Tibial artery (tissue), 4 donors: ENCODE measurements around the gene ERF.
A peak's percentile ranks its signal among the peaks of the same experiment; 100 is the strongest.

Experiments
- DNase-seq, 2 donors: peaks; one replicate each; pipeline ENCODE4 v3.0.0-alpha.2; 2019
- H3K27ac ChIP-seq, 2 donors: fragments of 200-600 bp; sonication (generic) in 1 of 2; 1 replicate in 1 of 2; 2 replicates in 1 of 2; pipeline ENCODE4 v1.5.1; 2018 to 2019; ENCODE audit warnings: mild to moderate bottlenecking in 1 of 2
- H3K27me3 ChIP-seq, 2 donors: fragments of 200-600 bp; sonication (generic) in 1 of 2; one replicate each; pipeline versions ENCODE4 v1.5.1 to v1.6.0; 2016 to 2019
- H3K36me3 ChIP-seq, 3 donors: fragments of 200-600 bp; sonication (generic) in 2 of 3; one replicate each; pipeline ENCODE4 v1.5.1; 2016 to 2019; ENCODE audit warnings: mild to moderate bottlenecking in 2 of 3
- H3K4me1 ChIP-seq, 4 donors: fragments of 200-600 bp; sonication (generic) in 2 of 4; 1 replicate in 3 of 4; 2 replicates in 1 of 4; pipeline ENCODE4 v1.5.1; 2016 to 2019
- H3K4me3 ChIP-seq, 2 donors: fragments of 200-600 bp; sonication (generic) in 1 of 2; 1 replicate in 1 of 2; 2 replicates in 1 of 2; pipeline ENCODE4 v1.5.1; 2018 to 2019; ENCODE audit warnings: mild to moderate bottlenecking in 2 of 2
- H3K9me3 ChIP-seq, 3 donors: fragments of 200-600 bp; sonication (generic) in 1 of 3; one replicate each; pipeline ENCODE4 v1.5.1; 2016 to 2019
- intact Hi-C: fragments of 100-400 bp; cut with DNase I; formaldehyde crosslinking; loops from one replicate; pipeline ENCODE4 v1.15.0; 2023; ENCODE audit warnings: low total_unique reads
- TF ChIP-seq, protein P1 (sequence below), 2 experiments: fragments of 200-600 bp in 1 of 2; fragments of 450-650 bp in 1 of 2; IDR thresholded peaks; one replicate each; pipeline ENCODE4 v1.5.1; 2017 to 2019; ENCODE audit warnings: antibody characterized with exemption in 2 of 2, mild to moderate bottlenecking in 1 of 2, moderate library complexity in 1 of 2

Gene ERF

DNA sequence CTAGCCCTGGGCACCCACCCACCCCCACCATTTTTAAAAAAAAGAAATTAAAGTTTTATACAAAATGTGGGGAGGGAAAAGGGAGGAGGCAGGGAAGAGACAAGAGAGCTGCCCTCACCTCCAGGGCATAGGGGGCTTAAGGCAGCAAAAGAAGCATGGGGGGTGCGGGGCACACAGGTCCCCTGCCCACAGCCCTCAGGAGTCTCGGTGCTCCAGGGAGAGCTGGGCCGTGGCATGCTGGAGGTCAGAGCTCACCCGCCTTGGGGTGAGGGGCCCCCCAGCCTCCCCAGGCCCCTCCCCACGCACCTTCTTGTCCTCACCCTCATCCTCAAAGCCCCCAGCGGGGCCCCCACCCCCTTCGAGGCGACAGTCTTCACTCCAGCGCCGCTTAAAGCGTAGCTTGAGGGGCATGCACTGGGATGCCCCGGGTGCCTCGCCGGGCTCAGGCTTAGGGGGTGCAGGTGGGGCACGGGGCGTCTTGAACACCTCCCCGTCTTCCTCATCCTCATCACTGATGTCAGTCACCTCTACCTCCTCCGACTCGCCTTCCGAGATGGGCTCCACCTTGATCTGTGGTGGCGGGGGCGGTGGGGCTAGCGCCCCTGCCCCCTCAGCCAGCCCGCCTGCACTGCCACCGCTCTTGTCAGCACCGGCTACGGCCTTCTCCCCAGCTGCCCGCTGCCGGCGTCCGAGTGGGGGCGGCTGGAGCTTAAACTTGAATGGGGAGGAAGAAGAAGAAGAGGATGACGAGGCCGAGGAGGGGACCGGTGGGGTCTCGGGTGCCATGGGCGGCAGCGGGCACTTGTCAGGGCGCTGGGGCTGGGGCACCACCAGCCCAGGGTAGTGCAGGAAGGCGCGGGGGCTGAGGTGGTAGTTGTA lies 6.4 kb downstream of the ERF start:
- H3K27me3 ChIP-seq = no peaks in the 10 kb centered on the region
- no peaks in the 10 kb centered on the region for H3K9me3 ChIP-seq
- no peak for DNase-seq
- peaks cover 3 to 78% (median 60%) of the 10 kb centered on the region in 4 donors for H3K4me1 ChIP-seq
- TF ChIP-seq, protein P1, sequence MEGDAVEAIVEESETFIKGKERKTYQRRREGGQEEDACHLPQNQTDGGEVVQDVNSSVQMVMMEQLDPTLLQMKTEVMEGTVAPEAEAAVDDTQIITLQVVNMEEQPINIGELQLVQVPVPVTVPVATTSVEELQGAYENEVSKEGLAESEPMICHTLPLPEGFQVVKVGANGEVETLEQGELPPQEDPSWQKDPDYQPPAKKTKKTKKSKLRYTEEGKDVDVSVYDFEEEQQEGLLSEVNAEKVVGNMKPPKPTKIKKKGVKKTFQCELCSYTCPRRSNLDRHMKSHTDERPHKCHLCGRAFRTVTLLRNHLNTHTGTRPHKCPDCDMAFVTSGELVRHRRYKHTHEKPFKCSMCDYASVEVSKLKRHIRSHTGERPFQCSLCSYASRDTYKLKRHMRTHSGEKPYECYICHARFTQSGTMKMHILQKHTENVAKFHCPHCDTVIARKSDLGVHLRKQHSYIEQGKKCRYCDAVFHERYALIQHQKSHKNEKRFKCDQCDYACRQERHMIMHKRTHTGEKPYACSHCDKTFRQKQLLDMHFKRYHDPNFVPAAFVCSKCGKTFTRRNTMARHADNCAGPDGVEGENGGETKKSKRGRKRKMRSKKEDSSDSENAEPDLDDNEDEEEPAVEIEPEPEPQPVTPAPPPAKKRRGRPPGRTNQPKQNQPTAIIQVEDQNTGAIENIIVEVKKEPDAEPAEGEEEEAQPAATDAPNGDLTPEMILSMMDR (IDR thresholded peaks at IDR 0.05) = no peak
- no peak overlapping the region for H3K4me3 ChIP-seq
- H3K27ac ChIP-seq = peak overlapping the region in 1 of 2 donors; percentile 94
- intact Hi-C loops = no loop called here
- H3K36me3 ChIP-seq = peaks cover 0 to 23% (median 21%) of the 10 kb centered on the region in 3 donors

- no peaks in the 10 kb centered on the region for H3K9me3 ChIP-seq
- peak overlapping the region; percentile 86 to 94 for H3K27ac ChIP-seq
- H3K27me3 ChIP-seq = no peaks in the 10 kb centered on the region
- H3K36me3 ChIP-seq = peaks cover 0 to 23% (median 21%) of the 10 kb centered on the region in 3 donors
- no peak for DNase-seq
- intact Hi-C loops = loop anchor here (2.0 kb wide), 2 partner anchors 31 to 47 kb away; no protein-coding TSS in a partner anchor
- H3K4me3 ChIP-seq = no peak overlapping the region
- TF ChIP-seq, protein P1 (IDR thresholded peaks at IDR 0.05) = no peak
- peaks cover 3 to 75% (median 60%) of the 10 kb centered on the region in 4 donors for H3K4me1 ChIP-seq
Measured at GRCh38 chr19:42247640-42248199, 7.2 kb downstream of the ERF start.

GRCh38 chr19:42246922-42247639 lies 7.8 kb downstream of the ERF start:
- Histone ChIP-seq H3K27me3 (no peaks in the 10 kb centered on the region), H3K4me3 (no peak overlapping the region), H3K27ac (peak overlapping the region; percentile 86 to 94), H3K9me3 (no peaks in the 10 kb centered on the region), H3K4me1 (peaks cover 3 to 69% (median 54%) of the 10 kb centered on the region in 4 donors), H3K36me3 (peaks cover 0 to 23% (median 21%) of the 10 kb centered on the region in 3 donors)
- TF ChIP-seq, protein P1 (IDR thresholded peaks at IDR 0.05) = no peak
- intact Hi-C loops = loop anchor here (2.0 kb wide), 2 partner anchors 32 to 48 kb away; no protein-coding TSS in a partner anchor
- DNase-seq = no peak

DNA sequence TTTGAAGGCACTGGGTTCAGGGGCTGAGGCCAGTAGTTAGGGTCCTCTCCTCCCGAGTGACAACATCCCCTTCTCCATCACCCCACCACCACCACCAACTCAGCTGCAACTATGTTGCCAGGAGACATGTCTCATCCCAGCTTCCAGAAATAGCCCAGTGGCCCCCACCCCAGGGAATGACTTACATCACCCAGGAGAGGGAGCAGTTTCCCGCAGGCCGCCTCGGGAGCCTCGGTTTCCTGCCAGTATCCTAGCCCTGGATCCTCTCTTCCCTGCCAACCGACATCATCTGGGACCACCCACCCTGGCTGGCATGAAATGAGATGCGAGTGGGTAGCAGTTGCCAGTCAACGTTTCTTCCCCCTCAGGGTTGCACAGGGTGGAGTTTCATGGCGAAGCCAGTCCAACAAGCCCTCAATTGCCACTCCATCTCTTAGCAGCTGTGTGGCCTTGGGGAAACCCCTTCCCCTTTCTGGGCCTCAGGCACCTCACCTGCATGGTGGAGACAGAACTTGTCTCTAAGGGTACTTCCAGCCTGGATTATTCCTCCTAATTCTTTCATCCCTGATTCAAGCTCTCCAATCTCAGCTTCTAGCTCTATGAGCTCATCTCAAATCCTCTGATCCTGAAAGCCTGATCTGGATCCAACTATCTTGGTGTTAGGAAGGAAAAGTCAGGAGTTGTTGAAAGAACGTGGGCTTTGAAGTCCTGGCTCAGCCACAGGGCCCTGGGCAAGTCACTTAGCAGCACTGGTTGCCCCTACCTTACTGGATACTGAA lies 8.6 kb downstream of the ERF start:
- TF ChIP-seq, protein P1 (IDR thresholded peaks at IDR 0.05) = peak; percentile 71 to 76
- Histone ChIP-seq H3K36me3 (peaks cover 0 to 23% (median 21%) of the 10 kb centered on the region in 3 donors), H3K4me1 (peaks cover 3 to 65% (median 51%) of the 10 kb centered on the region in 4 donors), H3K9me3 (no peaks in the 10 kb centered on the region), H3K27ac (peak overlapping the region; percentile 86 to 94), H3K4me3 (no peak overlapping the region), H3K27me3 (no peaks in the 10 kb centered on the region)
- intact Hi-C loops = loop anchor here (2.0 kb wide), 2 partner anchors 32 to 48 kb away; no protein-coding TSS in a partner anchor
- peak; percentile 84 to 91 for DNase-seq

DNA sequence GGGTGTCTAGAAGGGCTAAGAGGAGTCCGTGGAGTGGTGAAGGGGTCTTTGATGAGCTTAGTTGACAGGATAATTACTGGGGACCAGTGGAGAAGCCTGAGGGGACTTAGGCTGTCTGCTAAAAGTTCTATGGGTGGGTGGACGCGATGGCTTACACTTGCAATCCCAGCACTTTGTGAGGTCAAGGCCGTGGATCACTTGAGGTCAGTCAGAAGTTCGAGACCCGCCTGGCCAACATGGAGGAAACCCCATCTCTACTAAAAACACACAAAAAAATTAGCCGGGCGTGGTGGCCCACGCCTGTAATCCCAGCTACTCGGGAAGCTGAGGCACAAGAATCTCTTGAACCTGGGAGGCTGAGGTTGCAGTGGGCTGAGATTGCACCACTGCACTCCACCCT lies 9.7 kb downstream of the ERF start:
- no peaks in the 10 kb centered on the region for H3K9me3 ChIP-seq
- peak overlapping the region; percentile 86 to 94 for H3K27ac ChIP-seq
- DNase-seq = peak in 1 of 2 donors; percentile 30
- peaks cover 3 to 65% (median 49%) of the 10 kb centered on the region in 4 donors for H3K4me1 ChIP-seq
- H3K36me3 ChIP-seq = peaks cover 0 to 21% (median 21%) of the 10 kb centered on the region in 3 donors
- TF ChIP-seq, protein P1 (IDR thresholded peaks at IDR 0.05) = no peak
- peak overlapping the region in 1 of 2 donors; percentile 94 for H3K4me3 ChIP-seq
- intact Hi-C loops = no loop called here
- H3K27me3 ChIP-seq = no peaks in the 10 kb centered on the region
